ENCODE measurements around the gene UBAC1. TPM values are rescaled to one million over a fixed set of nuclear protein-coding genes. Genes with fewer than 3 reads are reported as not detected.

UBAC1 gene
- total RNA-seq, 1 donor from 2014 or later = 31.4 TPM

- TF ChIP-seq, protein P1, sequence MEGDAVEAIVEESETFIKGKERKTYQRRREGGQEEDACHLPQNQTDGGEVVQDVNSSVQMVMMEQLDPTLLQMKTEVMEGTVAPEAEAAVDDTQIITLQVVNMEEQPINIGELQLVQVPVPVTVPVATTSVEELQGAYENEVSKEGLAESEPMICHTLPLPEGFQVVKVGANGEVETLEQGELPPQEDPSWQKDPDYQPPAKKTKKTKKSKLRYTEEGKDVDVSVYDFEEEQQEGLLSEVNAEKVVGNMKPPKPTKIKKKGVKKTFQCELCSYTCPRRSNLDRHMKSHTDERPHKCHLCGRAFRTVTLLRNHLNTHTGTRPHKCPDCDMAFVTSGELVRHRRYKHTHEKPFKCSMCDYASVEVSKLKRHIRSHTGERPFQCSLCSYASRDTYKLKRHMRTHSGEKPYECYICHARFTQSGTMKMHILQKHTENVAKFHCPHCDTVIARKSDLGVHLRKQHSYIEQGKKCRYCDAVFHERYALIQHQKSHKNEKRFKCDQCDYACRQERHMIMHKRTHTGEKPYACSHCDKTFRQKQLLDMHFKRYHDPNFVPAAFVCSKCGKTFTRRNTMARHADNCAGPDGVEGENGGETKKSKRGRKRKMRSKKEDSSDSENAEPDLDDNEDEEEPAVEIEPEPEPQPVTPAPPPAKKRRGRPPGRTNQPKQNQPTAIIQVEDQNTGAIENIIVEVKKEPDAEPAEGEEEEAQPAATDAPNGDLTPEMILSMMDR (IDR thresholded peaks at IDR 0.05; ENCODE audit: unreplicated experiment) = no peak
- Mint-ChIP-seq H3K9me3 (ENCODE audit: low read depth) (no peaks in the 10 kb centered on the region), H3K27ac (no peak overlapping the region), H3K4me1 (ENCODE audit: low read depth) (no peaks in the 10 kb centered on the region), H3K4me3 (ENCODE audit: low read depth) (no peak overlapping the region), H3K27me3 (peaks cover 25% of the 10 kb centered on the region), H3K36me3 (ENCODE audit: insufficient read depth) (no peaks in the 10 kb centered on the region)
- no peak for DNase-seq (ENCODE audit: low spot score, unreplicated experiment)
Observed at GRCh38 chr9:135976531-135976930, 15.4 kb upstream of the UBAC1 start.

DNA sequence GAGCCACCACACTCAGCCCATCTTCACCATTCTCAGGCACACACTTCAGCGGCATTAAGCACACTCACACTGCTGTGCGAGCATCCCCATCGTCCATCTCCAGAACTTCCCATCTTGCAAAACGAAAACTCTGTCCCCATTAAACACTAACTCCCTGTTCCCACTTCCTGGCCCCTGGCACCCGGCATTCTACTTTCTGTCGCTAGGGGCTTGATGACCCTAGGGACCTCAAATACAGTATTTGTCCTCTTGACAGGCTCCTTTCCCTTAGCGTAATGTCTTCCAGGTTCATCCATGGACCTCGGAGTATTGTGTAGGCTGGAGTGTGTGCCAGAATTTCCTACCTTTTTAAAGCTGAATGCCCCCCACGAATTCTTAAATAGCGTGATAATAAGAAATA is 14.7 kb upstream of the UBAC1 start:
- no peak for DNase-seq (ENCODE audit: low spot score, unreplicated experiment)
- Mint-ChIP-seq H3K4me3 (ENCODE audit: low read depth) (no peak overlapping the region), H3K36me3 (ENCODE audit: insufficient read depth) (no peaks in the 10 kb centered on the region), H3K27ac (no peak overlapping the region), H3K4me1 (ENCODE audit: low read depth) (no peaks in the 10 kb centered on the region), H3K9me3 (ENCODE audit: low read depth) (no peaks in the 10 kb centered on the region), H3K27me3 (peaks cover 25% of the 10 kb centered on the region)
- TF ChIP-seq, protein P1 (IDR thresholded peaks at IDR 0.05; ENCODE audit: unreplicated experiment) = no peak

GRCh38 chr9:135974220-135974573 is 13.0 kb upstream of the UBAC1 start:
- Mint-ChIP-seq H3K9me3 (ENCODE audit: low read depth) (no peaks in the 10 kb centered on the region), H3K27ac (no peak overlapping the region), H3K4me3 (ENCODE audit: low read depth) (no peak overlapping the region), H3K27me3 (peaks cover 32% of the 10 kb centered on the region), H3K4me1 (ENCODE audit: low read depth) (no peaks in the 10 kb centered on the region), H3K36me3 (ENCODE audit: insufficient read depth) (no peaks in the 10 kb centered on the region)
- no peak for DNase-seq (ENCODE audit: low spot score, unreplicated experiment)
- TF ChIP-seq, protein P1 (IDR thresholded peaks at IDR 0.05; ENCODE audit: unreplicated experiment) = no peak

DNA sequence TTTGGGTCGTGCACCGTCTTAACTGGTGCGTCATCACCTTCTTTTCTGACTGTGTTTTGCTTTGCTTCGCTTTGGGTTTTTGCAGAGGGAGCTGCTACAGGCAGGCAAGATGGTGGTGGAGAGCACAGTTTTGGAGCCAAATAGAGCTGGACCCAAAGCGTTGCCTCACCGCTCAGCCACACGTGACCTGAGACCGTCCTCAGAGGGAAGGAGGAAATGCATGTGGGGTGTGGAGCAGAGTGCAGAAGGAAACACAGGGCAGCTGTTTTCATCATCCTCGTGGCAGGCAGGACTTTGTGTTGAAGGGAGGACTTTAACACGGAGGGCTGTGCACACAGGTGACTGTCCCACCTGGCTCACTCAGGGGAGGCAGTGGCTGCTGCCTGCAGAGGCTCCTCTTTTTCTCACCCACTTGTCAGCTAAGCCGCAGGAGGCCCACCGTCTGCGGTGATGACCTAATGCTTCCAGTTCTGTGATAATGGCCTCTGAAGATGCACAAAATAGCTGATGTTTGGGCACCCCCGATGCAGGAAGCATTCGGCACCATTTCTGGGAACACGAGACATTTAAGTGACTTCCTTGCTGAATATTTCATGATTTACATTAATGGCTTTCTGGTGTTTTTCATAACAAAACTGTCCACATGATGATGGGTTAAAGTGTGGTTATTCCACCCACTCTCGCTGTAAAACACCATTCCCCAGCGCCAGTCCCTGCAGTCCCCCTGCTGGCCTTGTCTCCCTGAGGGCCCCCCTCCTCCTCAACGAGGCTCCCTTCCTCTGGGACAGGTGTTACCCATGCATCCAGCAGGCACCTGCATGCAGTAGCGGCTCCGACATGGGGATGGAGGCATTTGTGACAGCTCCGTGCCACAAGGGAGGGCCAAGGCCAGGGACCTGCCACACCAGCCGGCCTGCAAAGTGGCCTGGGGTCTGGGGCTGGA is 12.4 kb upstream of the UBAC1 start:
- Mint-ChIP-seq H3K27me3 (peaks cover 32% of the 10 kb centered on the region), H3K9me3 (ENCODE audit: low read depth) (no peaks in the 10 kb centered on the region), H3K4me3 (ENCODE audit: low read depth) (no peak overlapping the region), H3K36me3 (ENCODE audit: insufficient read depth) (no peaks in the 10 kb centered on the region), H3K27ac (no peak overlapping the region), H3K4me1 (ENCODE audit: low read depth) (no peaks in the 10 kb centered on the region)
- no peak for DNase-seq (ENCODE audit: low spot score, unreplicated experiment)
- TF ChIP-seq, protein P1 (IDR thresholded peaks at IDR 0.05; ENCODE audit: unreplicated experiment) = no peak

- no peaks in the 10 kb centered on the region for H3K4me1 Mint-ChIP-seq (ENCODE audit: low read depth)
- peaks cover 35% of the 10 kb centered on the region for H3K27me3 Mint-ChIP-seq
- H3K4me3 Mint-ChIP-seq (ENCODE audit: low read depth) = no peak overlapping the region
- TF ChIP-seq, protein P1 (IDR thresholded peaks at IDR 0.05; ENCODE audit: unreplicated experiment) = no peak
- H3K9me3 Mint-ChIP-seq (ENCODE audit: low read depth) = no peaks in the 10 kb centered on the region
- DNase-seq (ENCODE audit: low spot score, unreplicated experiment) = peak; percentile 98
- no peaks in the 10 kb centered on the region for H3K36me3 Mint-ChIP-seq (ENCODE audit: insufficient read depth)
- H3K27ac Mint-ChIP-seq = no peak overlapping the region
Observed at GRCh38 chr9:135971892-135972291, 10.7 kb upstream of the UBAC1 start.

Measured in progenitor cell of endocrine pancreas (in vitro differentiated cells).